ENCODE results near the gene GABRP.
"Not testable (repeated sequence)": the region's sequence is repeated elsewhere in the genome, so short reads cannot be mapped to it uniquely, and the experiment has no call there.

GABRP gene

GRCh38 chr5:170755679-170756456 lies 27.7 kb upstream of the GABRP start:
- no peak for DNase-seq (ENCODE audit: low read depth in 2 of 2)

GRCh38 chr5:170756691-170757090 lies 26.8 kb upstream of the GABRP start:
- DNase-seq (ENCODE audit: low read depth in 2 of 2), result no peak

GRCh38 chr5:170757182-170757601 lies 26.3 kb upstream of the GABRP start:
- no peak for DNase-seq (ENCODE audit: low read depth in 2 of 2)

- DNase-seq (ENCODE audit: low read depth in 2 of 2), result no peak
These were observed 25.9 kb upstream of the GABRP start for GRCh38 chr5:170757669-170758068.

GRCh38 chr5:170758481-170758880 lies 25.0 kb upstream of the GABRP start:
- DNase-seq (ENCODE audit: low read depth in 2 of 2), result no peak

- DNase-seq (ENCODE audit: low read depth in 2 of 2), result no peak
These were observed 23.4 kb upstream of the GABRP start for GRCh38 chr5:170760113-170760512.

GRCh38 chr5:170761048-170761707 lies 22.3 kb upstream of the GABRP start:
- no peak for DNase-seq (ENCODE audit: low read depth in 2 of 2)

GRCh38 chr5:170761708-170762066 lies 21.8 kb upstream of the GABRP start:
- no peak for DNase-seq (ENCODE audit: low read depth in 2 of 2)

- not testable (repeated sequence) for DNase-seq (ENCODE audit: low read depth in 2 of 2)
These were observed 21.2 kb upstream of the GABRP start for GRCh38 chr5:170762298-170762697.

- not testable (repeated sequence) for DNase-seq (ENCODE audit: low read depth in 2 of 2)
These were observed 17.7 kb upstream of the GABRP start for GRCh38 chr5:170765868-170766267.

GRCh38 chr5:170769246-170769645 lies 14.3 kb upstream of the GABRP start:
- DNase-seq (ENCODE audit: low read depth in 2 of 2), result no peak

GRCh38 chr5:170769898-170770416 lies 13.6 kb upstream of the GABRP start:
- no peak for DNase-seq (ENCODE audit: low read depth in 2 of 2)

GRCh38 chr5:170771496-170771895 lies 12.0 kb upstream of the GABRP start:
- no peak for DNase-seq (ENCODE audit: low read depth in 2 of 2)

- DNase-seq (ENCODE audit: low read depth in 2 of 2), result no peak
These were observed 10.2 kb upstream of the GABRP start for GRCh38 chr5:170773024-170773985.

- DNase-seq (ENCODE audit: low read depth in 2 of 2), result no peak
These were observed 8.7 kb upstream of the GABRP start for GRCh38 chr5:170774831-170775230.

- no peak for DNase-seq (ENCODE audit: low read depth in 2 of 2)
These were observed 1.6 kb upstream of the GABRP start for GRCh38 chr5:170781946-170782345.

GRCh38 chr5:170782438-170782837 lies 1.1 kb upstream of the GABRP start:
- DNase-seq (ENCODE audit: low read depth in 2 of 2), result no peak

- no peak for DNase-seq (ENCODE audit: low read depth in 2 of 2)
These were observed 1.9 kb downstream of the GABRP start for GRCh38 chr5:170785416-170785815.

- DNase-seq (ENCODE audit: low read depth in 2 of 2), result no peak
These were observed 3.7 kb downstream of the GABRP start for GRCh38 chr5:170787216-170787615.

GRCh38 chr5:170788626-170789304 lies 5.2 kb downstream of the GABRP start:
- DNase-seq (ENCODE audit: low read depth in 2 of 2), result no peak

- DNase-seq (ENCODE audit: low read depth in 2 of 2), result no peak
These were observed 7.9 kb downstream of the GABRP start for GRCh38 chr5:170791325-170791954.
